SK-N-MC (cell line): ENCODE data around the gene FEZ2.

Experiments
- EZH2 ChIP-seq: fragments of 200-600 bp; sonication (generic); IDR thresholded peaks from one replicate; pipeline ENCODE4 v1.6.1; 2017; ENCODE audit warnings: antibody characterized with exemption
- POLR2AphosphoS5 ChIP-seq: IDR thresholded peaks from 2 replicates; pipeline ENCODE4 v1.6.1; 2012; ENCODE audit warnings: mild to moderate bottlenecking, low read depth, low read length, borderline replicate concordance

GRCh38 chr2:36578343-36579296, 19.3 kb downstream of the FEZ2 start:
- TF ChIP-seq POLR2AphosphoS5: no peak
- TF ChIP-seq EZH2: no peak
